Colonic mucosa (tissue), 4 donors: ENCODE data around the gene MYLK. TPM values are rescaled to one million over a fixed set of nuclear protein-coding genes. Genes with fewer than 3 reads are reported as not detected.

Experiments used
- DNase-seq: peaks from one replicate; pipeline ENCODE4 v3.0.0-alpha.2; 2020
- H3K27ac ChIP-seq: fragments of 200-600 bp; one replicate; pipeline ENCODE4 v1.8.0; 2021
- H3K27me3 ChIP-seq: fragments of 200-600 bp; one replicate; pipeline ENCODE4 v1.8.0; 2021
- H3K36me3 ChIP-seq: fragments of 200-600 bp; one replicate; pipeline ENCODE4 v1.8.0; 2021
- H3K4me1 ChIP-seq: fragments of 200-600 bp; one replicate; pipeline ENCODE4 v1.8.0; 2021; ENCODE audit warnings: mild to moderate bottlenecking
- H3K4me3 ChIP-seq: fragments of 200-600 bp; one replicate; pipeline ENCODE4 v1.8.0; 2021
- H3K9ac ChIP-seq, 2 donors: one replicate each; pipeline ENCODE4 v1.7.0; 2013; ENCODE audit warnings: control low read depth in 2 of 2, low read depth in 2 of 2, low read length in 2 of 2
- H3K9me3 ChIP-seq: fragments of 200-600 bp; one replicate; pipeline ENCODE4 v1.8.0; 2021
- CTCF ChIP-seq: fragments of 200-600 bp; IDR thresholded peaks from one replicate; pipeline ENCODE4 v1.8.0; 2022; ENCODE audit warnings: antibody characterized with exemption, mild to moderate bottlenecking
- intact Hi-C: fragments of 100-400 bp; cut with DNase I; formaldehyde crosslinking; loops from one replicate; pipeline ENCODE4 v1.14.1; 2022
- total RNA-seq, 2 donors: library from RNA; stranded (reverse); fragmentation: NEBNext Ultra II Directional in 1 of 2; extraction: Animal tissue kit (Norgen Biotek cat#: 25700) in 1 of 2; gene quantifications; one replicate each; pipeline ENCODE4 v1.2.1, GENCODE V29; 2021
- donor health status: healthy.
- donor health status: DM: no; HTN: no; CAD: no.
- donor health status: DM: no; HTN: no; CAD: no.

The MYLK gene
- total RNA-seq, 2 donors from 2014 or later, result 58.8 to 267 TPM

GRCh38 chr3:123568034-123568433 lies 316.1 kb downstream of the MYLK start:
- intact Hi-C loops, result no loop called here
- TF ChIP-seq CTCF, result no peak
- H3K27ac ChIP-seq, result no peak overlapping the region

GRCh38 chr3:123564056-123564455 lies 320.1 kb downstream of the MYLK start:
- Histone ChIP-seq H3K27me3 (no peaks in the 10 kb centered on the region), H3K9me3 (no peaks in the 10 kb centered on the region), H3K9ac (no peak overlapping the region), H3K27ac (no peak overlapping the region), H3K36me3 (no peaks in the 10 kb centered on the region), H3K4me3 (no peak overlapping the region), H3K4me1 (no peaks in the 10 kb centered on the region)
- intact Hi-C loops, result no loop called here
- DNase-seq, result no peak
- TF ChIP-seq CTCF, result no peak

More at GRCh38 chr3:123568034-123568433, 316.1 kb downstream of the MYLK start:
- H3K4me3 ChIP-seq, result no peak overlapping the region
- H3K36me3 ChIP-seq, result no peaks in the 10 kb centered on the region
- no peaks in the 10 kb centered on the region for H3K4me1 ChIP-seq
- no peaks in the 10 kb centered on the region for H3K27me3 ChIP-seq
- no peaks in the 10 kb centered on the region for H3K9me3 ChIP-seq
- no peak overlapping the region for H3K9ac ChIP-seq
- DNase-seq, result no peak

GRCh38 chr3:123562547-123562946 lies 321.6 kb downstream of the MYLK start:
- no peak overlapping the region for H3K27ac ChIP-seq
- no peak overlapping the region for H3K9ac ChIP-seq
- no peaks in the 10 kb centered on the region for H3K36me3 ChIP-seq
- TF ChIP-seq CTCF, result no peak
- H3K4me1 ChIP-seq, result no peaks in the 10 kb centered on the region
- intact Hi-C loops, result no loop called here
- H3K27me3 ChIP-seq, result no peaks in the 10 kb centered on the region
- DNase-seq, result no peak
- no peaks in the 10 kb centered on the region for H3K9me3 ChIP-seq
- no peak overlapping the region for H3K4me3 ChIP-seq

GRCh38 chr3:123561188-123561587 lies 322.9 kb downstream of the MYLK start:
- no peaks in the 10 kb centered on the region for H3K27me3 ChIP-seq
- no peaks in the 10 kb centered on the region for H3K4me1 ChIP-seq
- intact Hi-C loops, result no loop called here
- no peak overlapping the region for H3K9ac ChIP-seq
- TF ChIP-seq CTCF, result no peak
- no peaks in the 10 kb centered on the region for H3K9me3 ChIP-seq
- no peak overlapping the region for H3K4me3 ChIP-seq
- H3K27ac ChIP-seq, result no peak overlapping the region
- H3K36me3 ChIP-seq, result no peaks in the 10 kb centered on the region
- no peak for DNase-seq

Other genes starting within 250 kb of the MYLK start
- 10 to 100 TPM; 69.5 to 70.1 TPM for gene CCDC14, start 76.9 kb upstream of the MYLK start, total RNA-seq
- 1 to 10 TPM in 1 of 2 donors, under 1 TPM in 1; 0.66 to 1.1 TPM for gene ROPN1, start 107.8 kb upstream of the MYLK start, total RNA-seq
- gene KALRN, start 149.0 kb upstream of the MYLK start, total RNA-seq, result 10 to 100 TPM; 50.0 to 74.8 TPM